PC-3 (cell line): ENCODE data around the gene SPACA4.

ENCODE experiments used
- EZH2 ChIP-seq: fragments of 300-600 bp; sonication (generic); IDR thresholded peaks from one replicate; pipeline ENCODE4 v1.6.1; 2017; ENCODE audit warnings: antibody characterized with exemption, mild to moderate bottlenecking, low read length; ENCODE audit not compliant: unreplicated experiment
- TF ChIP-seq, protein P1 (sequence below): fragments of 300-600 bp; sonication (generic); conservative IDR thresholded peaks from 2 replicates; pipeline ENCODE4 v1.5.1; 2017; ENCODE audit warnings: antibody characterized with exemption, low read depth, mild to moderate bottlenecking, low read length

DNA sequence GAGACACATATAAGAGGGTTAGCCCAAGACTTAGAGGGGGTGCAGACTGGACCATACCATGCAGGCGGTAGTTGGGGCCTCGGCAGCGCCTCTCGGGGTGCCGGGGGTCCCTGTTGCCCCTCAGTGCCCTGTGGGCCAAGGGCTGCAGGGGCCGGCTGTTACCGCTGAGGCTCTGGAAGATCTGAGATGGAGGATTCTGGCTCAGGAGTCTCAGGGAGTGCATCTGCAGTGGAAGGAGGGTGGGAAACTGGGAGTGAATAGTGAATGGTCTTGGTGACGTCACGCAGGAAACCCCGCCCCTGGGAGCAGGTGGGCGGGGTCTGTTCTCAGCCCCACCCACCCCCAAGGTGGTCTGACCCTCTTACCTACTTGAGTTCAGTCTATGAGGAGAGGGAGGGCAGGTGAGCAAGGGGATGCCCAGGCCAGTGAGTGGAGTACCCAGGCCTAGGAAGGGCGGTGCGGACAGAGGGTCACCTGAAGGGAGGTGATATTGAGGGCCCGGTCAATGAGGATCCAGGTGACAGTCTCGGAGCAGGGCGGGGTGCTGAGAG is 32.4 kb downstream of the SPACA4 start:
- TF ChIP-seq, protein P1, sequence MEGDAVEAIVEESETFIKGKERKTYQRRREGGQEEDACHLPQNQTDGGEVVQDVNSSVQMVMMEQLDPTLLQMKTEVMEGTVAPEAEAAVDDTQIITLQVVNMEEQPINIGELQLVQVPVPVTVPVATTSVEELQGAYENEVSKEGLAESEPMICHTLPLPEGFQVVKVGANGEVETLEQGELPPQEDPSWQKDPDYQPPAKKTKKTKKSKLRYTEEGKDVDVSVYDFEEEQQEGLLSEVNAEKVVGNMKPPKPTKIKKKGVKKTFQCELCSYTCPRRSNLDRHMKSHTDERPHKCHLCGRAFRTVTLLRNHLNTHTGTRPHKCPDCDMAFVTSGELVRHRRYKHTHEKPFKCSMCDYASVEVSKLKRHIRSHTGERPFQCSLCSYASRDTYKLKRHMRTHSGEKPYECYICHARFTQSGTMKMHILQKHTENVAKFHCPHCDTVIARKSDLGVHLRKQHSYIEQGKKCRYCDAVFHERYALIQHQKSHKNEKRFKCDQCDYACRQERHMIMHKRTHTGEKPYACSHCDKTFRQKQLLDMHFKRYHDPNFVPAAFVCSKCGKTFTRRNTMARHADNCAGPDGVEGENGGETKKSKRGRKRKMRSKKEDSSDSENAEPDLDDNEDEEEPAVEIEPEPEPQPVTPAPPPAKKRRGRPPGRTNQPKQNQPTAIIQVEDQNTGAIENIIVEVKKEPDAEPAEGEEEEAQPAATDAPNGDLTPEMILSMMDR, result no peak
- no peak for TF ChIP-seq EZH2
